DMS 273 (cell line): ENCODE data around the gene TRPM8.

Source experiments
- DNase-seq: peaks from one replicate; lab custom pipeline; 2025; ENCODE audit not compliant: unreplicated experiment; lab: John Stamatoyannopoulos, UW

Gene TRPM8

GRCh38 chr2:233999182-233999581 lies 82.0 kb downstream of the TRPM8 start:
- no peak for DNase-seq

- no peak for DNase-seq
Observed at GRCh38 chr2:234001380-234002160, 84.4 kb downstream of the TRPM8 start.

GRCh38 chr2:234002281-234002680 lies 85.1 kb downstream of the TRPM8 start:
- no peak for DNase-seq

- DNase-seq: peak; percentile 47
Observed at GRCh38 chr2:234003972-234004617, 86.9 kb downstream of the TRPM8 start.

GRCh38 chr2:234005126-234005525 lies 88.0 kb downstream of the TRPM8 start:
- no peak for DNase-seq

- no peak for DNase-seq
Observed at GRCh38 chr2:234006501-234006900, 89.3 kb downstream of the TRPM8 start.

- no peak for DNase-seq
Observed at GRCh38 chr2:234014427-234014826, 97.3 kb downstream of the TRPM8 start.

- no peak for DNase-seq
Observed at GRCh38 chr2:234015861-234016260, 98.7 kb downstream of the TRPM8 start.

GRCh38 chr2:234019896-234020295 lies 102.7 kb downstream of the TRPM8 start:
- no peak for DNase-seq

GRCh38 chr2:234020332-234020731 lies 103.2 kb downstream of the TRPM8 start:
- no peak for DNase-seq

GRCh38 chr2:234022424-234022823 lies 105.3 kb downstream of the TRPM8 start:
- no peak for DNase-seq

- DNase-seq: no peak
Observed at GRCh38 chr2:234024304-234024703, 107.1 kb downstream of the TRPM8 start.

- DNase-seq: no peak
Observed at GRCh38 chr2:234025466-234025865, 108.3 kb downstream of the TRPM8 start.

- DNase-seq: no peak
Observed at GRCh38 chr2:234025891-234026401, 108.8 kb downstream of the TRPM8 start.

GRCh38 chr2:234026693-234027254 lies 109.6 kb downstream of the TRPM8 start:
- DNase-seq: no peak

GRCh38 chr2:234027641-234028040 lies 110.5 kb downstream of the TRPM8 start:
- DNase-seq: no peak

GRCh38 chr2:234029150-234029733 lies 112.1 kb downstream of the TRPM8 start:
- no peak for DNase-seq

- DNase-seq: no peak
Observed at GRCh38 chr2:234031207-234031606, 114.0 kb downstream of the TRPM8 start.

- DNase-seq: no peak
Observed at GRCh38 chr2:234032279-234032856, 115.2 kb downstream of the TRPM8 start.

GRCh38 chr2:234033174-234033573 lies 116.0 kb downstream of the TRPM8 start:
- no peak for DNase-seq

- DNase-seq: no peak
Observed at GRCh38 chr2:234033885-234034284, 116.7 kb downstream of the TRPM8 start.
